ENCODE results near the gene AACS. TPM values are rescaled to one million over a fixed set of nuclear protein-coding genes. Genes with fewer than 3 reads are reported as not detected.

The AACS gene
- total RNA-seq, 1 donor from 2014 or later, result 22.6 TPM

DNA sequence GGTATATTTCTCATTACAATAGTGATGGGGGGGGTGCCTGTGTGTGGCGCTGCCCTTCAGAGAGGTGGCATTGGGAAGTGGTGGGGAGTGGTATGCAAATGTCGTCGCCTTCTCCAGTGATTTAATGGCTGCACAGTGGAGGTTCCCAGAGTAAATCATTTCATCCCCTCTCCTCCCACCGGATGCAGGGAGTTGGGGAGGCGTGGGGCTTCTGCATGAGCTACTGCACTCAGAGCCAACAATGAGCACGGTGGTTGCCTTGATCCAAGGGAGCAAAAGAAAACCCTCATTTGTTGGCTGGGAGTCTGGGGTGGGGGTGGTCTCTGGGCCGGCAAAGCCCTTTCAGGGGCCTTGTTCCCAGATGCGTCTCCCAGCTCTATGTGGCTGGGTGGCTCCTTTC lies 124.3 kb downstream of the AACS start:
- Mint-ChIP-seq H3K27ac (ENCODE audit: unreplicated experiment) (no peak overlapping the region), H3K4me1 (ENCODE audit: low read depth) (peaks cover 17% of the 10 kb centered on the region), H3K27me3 (ENCODE audit: low read depth) (peaks cover 55% of the 10 kb centered on the region), H3K36me3 (ENCODE audit: low read depth) (no peaks in the 10 kb centered on the region), H3K9me3 (ENCODE audit: low read depth) (no peaks in the 10 kb centered on the region), H3K4me3 (ENCODE audit: unreplicated experiment) (no peak overlapping the region)
- TF ChIP-seq, protein P1, sequence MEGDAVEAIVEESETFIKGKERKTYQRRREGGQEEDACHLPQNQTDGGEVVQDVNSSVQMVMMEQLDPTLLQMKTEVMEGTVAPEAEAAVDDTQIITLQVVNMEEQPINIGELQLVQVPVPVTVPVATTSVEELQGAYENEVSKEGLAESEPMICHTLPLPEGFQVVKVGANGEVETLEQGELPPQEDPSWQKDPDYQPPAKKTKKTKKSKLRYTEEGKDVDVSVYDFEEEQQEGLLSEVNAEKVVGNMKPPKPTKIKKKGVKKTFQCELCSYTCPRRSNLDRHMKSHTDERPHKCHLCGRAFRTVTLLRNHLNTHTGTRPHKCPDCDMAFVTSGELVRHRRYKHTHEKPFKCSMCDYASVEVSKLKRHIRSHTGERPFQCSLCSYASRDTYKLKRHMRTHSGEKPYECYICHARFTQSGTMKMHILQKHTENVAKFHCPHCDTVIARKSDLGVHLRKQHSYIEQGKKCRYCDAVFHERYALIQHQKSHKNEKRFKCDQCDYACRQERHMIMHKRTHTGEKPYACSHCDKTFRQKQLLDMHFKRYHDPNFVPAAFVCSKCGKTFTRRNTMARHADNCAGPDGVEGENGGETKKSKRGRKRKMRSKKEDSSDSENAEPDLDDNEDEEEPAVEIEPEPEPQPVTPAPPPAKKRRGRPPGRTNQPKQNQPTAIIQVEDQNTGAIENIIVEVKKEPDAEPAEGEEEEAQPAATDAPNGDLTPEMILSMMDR (IDR thresholded peaks at IDR 0.05), result no peak
- DNase-seq (ENCODE audit: low spot score), result no peak

DNA sequence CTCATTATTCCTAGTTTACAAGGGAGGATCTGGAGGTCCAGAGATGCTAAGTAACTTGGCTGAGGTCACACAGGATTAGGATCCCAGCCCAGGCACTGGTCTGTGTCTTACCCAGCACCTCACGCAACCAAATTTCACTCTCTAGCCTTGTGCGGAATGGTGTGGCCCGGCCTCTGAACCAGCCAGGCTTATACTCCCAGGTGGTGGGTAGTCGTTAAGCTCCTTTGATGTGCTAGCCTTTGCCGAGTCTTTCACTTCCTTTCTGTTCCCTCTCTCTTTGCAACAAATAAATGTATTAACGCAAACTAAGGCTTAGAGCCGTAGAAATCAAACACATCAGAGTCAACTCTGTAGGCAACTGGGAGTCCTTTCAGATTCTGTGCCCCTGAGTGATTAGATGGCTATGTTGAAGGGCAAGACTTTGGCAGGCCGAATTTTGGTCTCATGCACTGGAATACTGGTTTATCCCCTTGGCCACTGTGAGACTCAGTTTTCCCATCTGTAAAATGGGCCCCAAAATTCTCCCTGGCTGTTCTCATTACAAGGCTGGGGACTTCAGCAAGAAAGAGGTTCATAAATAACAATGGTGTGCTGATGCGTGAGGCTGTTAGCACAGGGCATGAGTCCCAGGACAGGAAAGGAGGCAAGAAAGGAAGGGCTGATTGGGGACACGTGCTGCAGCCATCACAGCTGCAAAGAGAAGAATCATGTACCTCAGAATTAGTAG lies 126.3 kb downstream of the AACS start:
- TF ChIP-seq, protein P1 (IDR thresholded peaks at IDR 0.05), result no peak
- Mint-ChIP-seq H3K27ac (ENCODE audit: unreplicated experiment) (no peak overlapping the region), H3K36me3 (ENCODE audit: low read depth) (no peaks in the 10 kb centered on the region), H3K4me1 (ENCODE audit: low read depth) (peaks cover 14% of the 10 kb centered on the region), H3K4me3 (ENCODE audit: unreplicated experiment) (no peak overlapping the region), H3K27me3 (ENCODE audit: low read depth) (peaks cover 61% of the 10 kb centered on the region), H3K9me3 (ENCODE audit: low read depth) (no peaks in the 10 kb centered on the region)
- no peak for DNase-seq (ENCODE audit: low spot score)

DNA sequence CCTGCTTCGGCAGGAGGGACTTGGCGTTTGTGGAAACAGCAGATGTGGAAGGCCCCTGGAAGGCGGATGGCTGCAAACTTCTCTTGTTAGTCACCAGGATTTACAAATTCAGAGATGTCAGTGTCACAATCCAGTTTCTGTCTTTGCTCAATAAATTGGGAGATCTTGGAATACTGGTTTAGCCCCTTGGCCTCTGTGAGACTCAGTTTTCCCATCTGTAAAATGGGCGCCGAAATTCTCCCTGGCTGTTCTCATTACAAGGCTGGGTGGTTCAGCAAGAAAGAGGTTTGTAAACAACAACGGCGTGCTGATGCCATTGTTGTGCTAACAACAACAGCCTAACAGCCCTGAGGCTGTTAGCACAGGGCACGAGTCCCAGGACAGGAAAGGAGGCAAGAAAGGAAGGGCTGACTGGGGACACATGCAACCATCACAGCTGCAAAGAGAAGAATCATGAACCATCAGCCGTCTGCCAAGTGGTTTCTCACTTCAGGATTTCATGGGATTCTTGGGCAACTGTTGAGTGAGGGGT lies 127.5 kb downstream of the AACS start:
- H3K4me1 Mint-ChIP-seq (ENCODE audit: low read depth), result peaks cover 9% of the 10 kb centered on the region
- TF ChIP-seq, protein P1 (IDR thresholded peaks at IDR 0.05), result no peak
- H3K36me3 Mint-ChIP-seq (ENCODE audit: low read depth), result peaks cover 2% of the 10 kb centered on the region
- H3K27me3 Mint-ChIP-seq (ENCODE audit: low read depth), result peaks cover 62% of the 10 kb centered on the region
- no peak for DNase-seq (ENCODE audit: low spot score)
- no peak overlapping the region for H3K4me3 Mint-ChIP-seq (ENCODE audit: unreplicated experiment)
- H3K27ac Mint-ChIP-seq (ENCODE audit: unreplicated experiment), result no peak overlapping the region
- no peaks in the 10 kb centered on the region for H3K9me3 Mint-ChIP-seq (ENCODE audit: low read depth)

Other genes starting within 250 kb of the AACS start
- 20.1 to 30.0 TPM (median 20.4 TPM) in 3 replicates for gene SCARB1, start 201.6 kb upstream of the AACS start, total RNA-seq
- gene UBC, start 150.8 kb upstream of the AACS start, total RNA-seq, result 987 to 1,235 TPM (median 1,212 TPM) in 3 replicates
- gene DHX37, start 76.3 kb upstream of the AACS start, total RNA-seq, result 11.8 to 15.3 TPM (median 14.0 TPM) in 3 replicates
- 6.8 to 11.8 TPM (median 7.1 TPM) in 3 replicates for gene BRI3BP, start 71.8 kb upstream of the AACS start, total RNA-seq
- gene TMEM132B, start 121.0 kb downstream of the AACS start, total RNA-seq, result 3.2 to 4.2 TPM (median 3.6 TPM) in 3 replicates

All from chondrocyte (in vitro differentiated cells).